A673 (cell line): ENCODE data around the gene PCDHB14. TPM values are rescaled to one million over a fixed set of nuclear protein-coding genes. Genes with fewer than 3 reads are reported as not detected.
"Not testable (repeated sequence)": the region's sequence is repeated elsewhere in the genome, so short reads cannot be mapped to it uniquely, and the experiment has no call there.

Experiments
- BruUV-seq: library from RNA; stranded (reverse); fragments of 400-500 nt; replicated peaks from 2 replicates; lab custom pipeline; 2021; lab: Mats Ljungman, UMichigan
- CTCF ChIA-PET: fragments of 300-600 bp; sonication (Branson Sonifier 250); formaldehyde crosslinking; loops from one replicate; lab custom pipeline; 2022; ENCODE audit warnings: antibody characterized with exemption; lab: Charles Lee
- POLR2A ChIA-PET: fragments of 300-600 bp; sonication (Branson Sonifier 250); formaldehyde crosslinking; loops from one replicate; lab custom pipeline; 2022; ENCODE audit warnings: antibody characterized with exemption; ENCODE audit not compliant: low non-redundant PET; lab: Charles Lee
- DNase-seq: peaks from one replicate; pipeline ENCODE4 v3.0.0-alpha.2; 2015; ENCODE audit warnings: low spot score
- H3K27ac ChIP-seq: fragments of 200-600 bp; sonication (generic); 2 replicates; pipeline ENCODE4 v1.5.1; 2016; ENCODE audit warnings: mixed run types, low read depth, mild to moderate bottlenecking, mixed read lengths, antibody characterized with exemption, low read length; ENCODE audit not compliant: poor library complexity, severe bottlenecking
- H3K27me3 ChIP-seq: fragments of 200-600 bp; sonication (generic); replicated peaks from 2 replicates; pipeline ENCODE4 v1.6.1; 2017; ENCODE audit warnings: mixed run types, low read depth, mild to moderate bottlenecking, mixed read lengths, antibody characterized with exemption, low read length; ENCODE audit not compliant: insufficient read depth, poor library complexity
- H3K36me3 ChIP-seq: fragments of 200-600 bp; sonication (generic); 2 replicates; pipeline ENCODE4 v1.6.1; 2016; ENCODE audit warnings: mixed run types, mild to moderate bottlenecking, mixed read lengths, antibody characterized with exemption, low read length; ENCODE audit not compliant: insufficient read depth, poor library complexity, severe bottlenecking
- H3K4me1 ChIP-seq: fragments of 200-600 bp; sonication (generic); 2 replicates; pipeline ENCODE4 v1.6.1; 2017; ENCODE audit warnings: mixed run types, mild to moderate bottlenecking, mixed read lengths, antibody characterized with exemption, low read length; ENCODE audit not compliant: insufficient read depth, poor library complexity, severe bottlenecking
- H3K4me3 ChIP-seq: fragments of 200-600 bp; sonication (generic); 2 replicates; pipeline ENCODE4 v1.5.1; 2016; ENCODE audit warnings: low read depth, mixed run types, mild to moderate bottlenecking, mixed read lengths, low read length; ENCODE audit not compliant: poor library complexity, severe bottlenecking
- H3K9me3 ChIP-seq: fragments of 200-600 bp; sonication (generic); 2 replicates; pipeline ENCODE4 v1.6.1; 2016; ENCODE audit warnings: mixed run types, low read depth, mild to moderate bottlenecking, mixed read lengths, antibody characterized with exemption, low read length; ENCODE audit not compliant: poor library complexity, severe bottlenecking
- CTCF ChIP-seq: fragments of 300-800, 200-600 bp; sonication (generic); conservative IDR thresholded peaks from 2 replicates; pipeline ENCODE4 v1.5.1; 2017; ENCODE audit warnings: low read depth, mild to moderate bottlenecking, antibody characterized with exemption, low read length, moderate library complexity, mixed read lengths
- EZH2 ChIP-seq: fragments of 200-600 bp; sonication (generic); IDR thresholded peaks from 2 replicates; pipeline ENCODE4 v1.6.1; 2017; ENCODE audit warnings: borderline replicate concordance, low read depth, mild to moderate bottlenecking, mixed read lengths, antibody characterized with exemption, low read length; ENCODE audit not compliant: poor library complexity, severe bottlenecking
- intact Hi-C: fragments of 100-400 bp; cut with micrococcal nuclease; formaldehyde crosslinking; loops from one replicate; pipeline ENCODE4 v1.10.0; 2022; ENCODE audit not compliant: unreplicated experiment
- total RNA-seq: library from RNA; stranded (reverse); gene quantifications from 2 replicates; pipeline ENCODE4 v1.2.3, GENCODE V29; 2021

PCDHB14 gene
- total RNA-seq, 1 experiment from 2014 or later = 7.4 TPM

- BruUV-seq = no TSS peak
- TF ChIP-seq EZH2 = no peak
- H3K9me3 ChIP-seq = peaks cover 49% of the 10 kb centered on the region
- ChIA-PET POLR2A (no interaction called here), CTCF (no interaction called here)
- no peaks in the 10 kb centered on the region for H3K4me1 ChIP-seq
- no peaks in the 10 kb centered on the region for H3K27me3 ChIP-seq
- H3K36me3 ChIP-seq = no peaks in the 10 kb centered on the region
- no peak for DNase-seq
- intact Hi-C loops = no loop called here
- no peak overlapping the region for H3K27ac ChIP-seq
- H3K4me3 ChIP-seq = no peak overlapping the region
Measured at GRCh38 chr5:141241496-141241895, 18.4 kb downstream of the PCDHB14 start.

- CTCF ChIA-PET = interaction anchor here (0.6 to 1.6 kb wide), 5 partner anchors 22 to 319 kb away, joined by 3 to 8 read pairs (median 6); partner anchors contain the start of genes PCDHB14 and PCDHGB1
- H3K27ac ChIP-seq = no peak within 1 kb of the TSS
- peaks cover 48% of the 10 kb centered on the region for H3K9me3 ChIP-seq
- BruUV-seq = no TSS peak
- POLR2A ChIA-PET = interaction anchor here (0.5 kb wide), 1 partner anchor 312 kb away, joined by 3 read pairs; no protein-coding TSS in a partner anchor
- TF ChIP-seq CTCF = peak; percentile 51
- TF ChIP-seq EZH2 = no peak
- H3K27me3 ChIP-seq = no peaks in the 10 kb centered on the region
- peaks cover 7% of the 10 kb centered on the region for H3K4me1 ChIP-seq
- no peaks in the 10 kb centered on the region for H3K36me3 ChIP-seq
- intact Hi-C loops = no loop called here
- H3K4me3 ChIP-seq = no peak within 1 kb of the TSS
- DNase-seq = peak; percentile 51
Measured at GRCh38 chr5:141245250-141245717, 22.1 kb downstream of the PCDHB14 start, which contains the start of gene PCDHB15. PCDHB15 (plus strand) TSS chr5:141245395; CDS start chr5:141245579, 184 bp downstream.

- peaks cover 65% of the 10 kb centered on the region for H3K9me3 ChIP-seq
- POLR2A ChIA-PET, H3K4me3 ChIP-seq, H3K27me3 ChIP-seq, H3K27ac ChIP-seq, CTCF ChIA-PET, H3K4me1 ChIP-seq, H3K36me3 ChIP-seq, DNase-seq, intact Hi-C loops, BruUV-seq: not testable (repeated sequence)
Measured at GRCh38 chr5:141246971-141247370, 23.8 kb downstream of the PCDHB14 start.

GRCh38 chr5:141247434-141247833, 24.3 kb downstream of the PCDHB14 start:
- H3K9me3 ChIP-seq = peaks cover 70% of the 10 kb centered on the region
- BruUV-seq, H3K27me3 ChIP-seq, CTCF ChIA-PET, intact Hi-C loops, H3K36me3 ChIP-seq, H3K4me1 ChIP-seq, H3K27ac ChIP-seq, DNase-seq, H3K4me3 ChIP-seq, POLR2A ChIA-PET: not testable (repeated sequence)
